GM18505 (cell line): ENCODE results near the gene NFX1.
A peak's percentile ranks its signal among the peaks of the same experiment; 100 is the strongest.

ENCODE experiments used
- ATAC-seq: cut with Tn5 transposase; IDR thresholded peaks from one replicate; pipeline ENCODE4 v1.9.1; 2021; ENCODE audit not compliant: unreplicated experiment
- POLR2A ChIP-seq: IDR thresholded peaks from 4 replicates; pipeline ENCODE4 v1.6.1; 2011; ENCODE audit warnings: borderline replicate concordance; ENCODE audit not compliant: insufficient read depth, insufficient read length; ENCODE audit errors: extremely low read depth

Gene NFX1

DNA sequence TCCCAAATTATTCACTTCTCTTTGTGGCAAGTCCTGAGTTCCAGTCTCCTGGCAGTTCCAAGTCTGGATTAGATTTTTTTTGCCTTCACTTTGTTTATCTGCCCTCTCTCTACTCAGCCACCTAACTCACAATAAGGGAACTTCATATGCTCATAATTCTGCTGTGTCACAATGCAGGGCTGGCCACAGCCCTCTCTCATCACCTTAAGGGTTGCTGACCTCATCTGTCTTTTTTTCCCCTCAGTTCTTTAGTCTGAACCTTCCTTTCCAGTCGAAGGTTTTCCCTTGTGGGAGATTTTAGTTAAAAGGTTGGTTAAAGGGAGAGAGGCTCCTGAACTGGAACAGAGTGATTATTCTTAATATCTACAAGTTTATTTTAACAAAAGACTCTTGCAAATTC lies 29.9 kb upstream of the NFX1 start:
- no peak for TF ChIP-seq POLR2A
- ATAC-seq, result no peak

DNA sequence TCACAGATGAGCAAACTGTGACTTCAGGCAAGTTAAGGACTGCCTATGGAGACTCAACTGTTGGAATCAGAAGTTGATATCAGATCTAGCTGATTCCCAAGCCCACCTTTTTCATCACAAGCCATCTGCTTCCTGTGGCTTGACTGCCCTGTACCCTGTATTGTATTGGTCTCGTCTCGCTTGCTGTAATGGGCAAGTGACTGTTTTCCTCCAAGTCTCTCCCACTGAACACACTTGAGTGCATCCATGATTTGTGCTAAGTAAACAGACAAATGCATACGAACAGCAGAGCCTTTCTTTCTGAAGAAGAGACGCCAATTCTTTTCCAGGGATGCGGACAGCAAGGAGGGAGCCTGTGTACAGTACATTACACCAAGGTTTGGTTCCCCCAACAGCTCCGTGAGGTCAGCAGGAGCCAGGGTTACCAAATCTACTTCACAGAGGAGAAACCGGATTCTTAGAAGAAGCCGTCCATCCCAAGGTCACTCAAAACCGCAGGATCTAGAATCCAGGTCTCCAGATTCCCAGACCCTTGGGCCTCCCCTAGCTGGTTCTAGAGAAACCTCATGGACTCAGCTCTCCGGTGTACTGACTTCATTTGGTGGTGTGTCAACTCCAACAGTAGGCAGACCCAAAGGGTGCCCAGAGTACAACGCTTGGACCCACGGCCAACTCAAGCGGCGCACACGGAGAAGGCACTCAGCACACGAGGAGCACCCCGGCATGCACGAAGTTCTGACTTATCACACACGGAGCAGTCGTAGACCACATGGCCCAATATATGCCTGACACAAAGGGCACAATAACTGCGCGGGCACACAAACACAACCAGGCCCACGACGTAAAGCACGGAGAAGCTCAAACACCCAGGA lies 26.9 kb upstream of the NFX1 start:
- TF ChIP-seq POLR2A, result no peak
- peak; percentile 2 for ATAC-seq

DNA sequence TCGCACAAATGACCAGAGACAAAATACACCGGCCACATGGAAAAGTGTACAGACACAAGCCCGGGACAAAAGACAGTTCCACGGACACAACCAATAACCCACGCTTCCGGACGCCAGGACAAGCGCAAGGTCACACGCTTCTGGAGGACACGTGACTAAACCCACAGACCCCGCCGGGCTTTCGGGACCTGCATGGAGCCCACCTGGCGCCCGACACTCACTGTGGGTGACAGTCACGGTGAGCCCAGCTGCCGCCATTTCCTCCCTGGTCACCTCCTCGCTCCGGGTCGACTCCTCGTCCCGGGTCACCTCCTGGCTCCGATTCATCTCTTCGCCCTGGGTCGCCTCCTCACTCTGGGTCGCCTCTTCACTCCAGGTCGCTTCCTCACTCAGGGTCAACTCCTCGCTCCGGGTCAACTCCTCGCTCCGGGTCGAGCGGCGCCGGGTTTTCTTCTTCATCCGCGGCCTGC lies 26.3 kb upstream of the NFX1 start:
- TF ChIP-seq POLR2A, result no peak

DNA sequence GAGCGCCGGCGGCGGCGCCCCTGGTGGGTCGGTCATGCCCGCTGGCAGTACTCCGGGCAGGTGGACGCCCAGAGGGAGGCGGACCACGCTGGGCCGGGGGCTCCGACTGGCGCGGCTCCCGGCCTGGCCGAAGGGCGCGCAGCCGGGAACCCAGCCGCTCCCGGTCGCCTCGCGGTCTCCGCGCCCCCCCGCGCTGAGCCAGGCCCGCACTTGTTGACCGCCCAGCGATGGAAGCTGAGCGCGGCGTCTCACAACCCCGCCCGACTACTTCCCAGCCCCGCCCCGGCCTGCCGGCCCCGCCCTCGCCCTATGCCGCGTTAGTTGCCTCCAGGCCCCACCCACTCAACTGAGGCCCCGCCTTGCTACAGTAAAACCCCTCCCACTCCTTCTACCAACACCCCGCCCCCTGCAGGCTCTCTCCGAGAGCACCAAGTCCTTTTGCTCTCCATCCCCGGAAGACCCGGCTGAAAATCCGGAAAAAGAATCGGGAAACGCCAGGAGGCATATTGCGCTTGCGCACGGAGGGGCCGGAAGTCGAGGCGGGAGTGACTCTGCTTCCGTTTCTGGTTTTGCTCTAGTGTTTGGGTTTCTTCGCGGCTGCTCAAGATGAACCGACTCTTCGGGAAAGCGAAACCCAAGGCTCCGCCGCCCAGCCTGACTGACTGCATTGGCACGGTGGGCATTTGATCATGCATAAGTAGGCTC lies 25.7 kb upstream of the NFX1 start, which contains the start of the genes BAG1 and CHMP5:
BAG1 (minus strand) TSS at position 236 of the 705 bp plus-strand sequence.
CHMP5 (plus strand) TSS at position 577 of the 705 bp plus-strand sequence; CDS start at position 607, 30 bp downstream.
- peak; percentile 83 for ATAC-seq
- TF ChIP-seq POLR2A, result peak; percentile 90

More for the DNA sequence above, 26.3 kb upstream of the NFX1 start:
- peak; percentile 23 for ATAC-seq

DNA sequence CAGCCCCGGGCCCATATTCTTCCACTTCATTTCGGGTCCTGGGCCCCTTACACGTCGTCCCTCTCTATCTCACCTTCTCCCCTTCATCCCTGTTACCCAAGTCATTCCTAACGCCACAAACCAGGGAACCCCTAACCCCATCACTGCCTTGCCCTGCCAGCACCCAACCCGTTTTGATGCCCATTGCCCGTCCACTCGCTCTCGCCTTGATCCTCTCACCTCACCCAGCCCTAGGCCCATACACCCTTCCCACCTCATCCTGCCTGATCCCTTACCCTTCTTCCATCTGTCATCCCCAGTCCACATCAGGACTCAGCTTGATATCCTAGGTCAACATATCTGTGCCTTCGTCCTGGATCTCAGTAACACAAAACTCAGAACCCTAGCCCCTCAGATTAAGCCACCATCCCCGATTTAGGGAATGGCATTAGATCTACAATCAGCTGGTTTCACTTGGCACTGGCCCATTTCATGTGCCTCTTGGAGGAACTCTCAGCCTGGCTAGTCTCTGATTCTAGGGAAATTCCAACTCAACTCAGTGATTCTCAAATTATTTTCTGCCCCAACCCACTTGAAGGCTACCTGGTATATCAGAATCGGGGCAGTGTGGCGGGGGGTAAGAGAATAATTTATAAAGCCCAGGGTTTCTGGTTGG lies 25.0 kb upstream of the NFX1 start:
- TF ChIP-seq POLR2A, result no peak
- ATAC-seq, result no peak

DNA sequence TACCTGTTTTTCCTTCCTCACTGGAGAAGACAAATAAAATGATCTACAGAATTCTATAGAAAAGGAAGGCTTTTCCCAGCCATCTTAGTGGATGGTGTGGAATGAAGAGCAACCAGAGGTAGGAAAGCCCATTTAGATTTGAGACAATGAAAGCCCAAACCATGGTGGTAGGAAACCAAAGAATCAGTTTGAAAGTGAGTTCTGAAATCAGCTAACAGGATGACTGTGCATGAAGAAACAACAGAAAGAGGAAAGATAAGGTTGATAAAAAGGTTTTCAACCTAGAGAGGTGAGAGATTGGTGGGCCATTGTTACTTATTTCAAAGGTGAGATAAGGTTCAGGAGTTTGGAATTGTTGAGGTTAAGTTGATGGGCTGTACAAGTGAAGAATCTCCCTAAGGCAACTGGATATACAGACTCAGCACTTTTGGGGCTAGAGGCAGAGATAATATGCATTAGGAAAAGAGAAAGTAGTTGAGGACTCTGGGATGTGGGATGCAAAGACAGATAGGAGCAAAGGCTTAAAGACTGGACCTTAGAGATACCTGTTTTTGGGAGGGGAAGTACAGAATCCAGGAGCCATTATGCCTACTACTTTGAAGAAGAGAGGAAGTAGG lies 23.1 kb upstream of the NFX1 start:
- no peak for ATAC-seq

DNA sequence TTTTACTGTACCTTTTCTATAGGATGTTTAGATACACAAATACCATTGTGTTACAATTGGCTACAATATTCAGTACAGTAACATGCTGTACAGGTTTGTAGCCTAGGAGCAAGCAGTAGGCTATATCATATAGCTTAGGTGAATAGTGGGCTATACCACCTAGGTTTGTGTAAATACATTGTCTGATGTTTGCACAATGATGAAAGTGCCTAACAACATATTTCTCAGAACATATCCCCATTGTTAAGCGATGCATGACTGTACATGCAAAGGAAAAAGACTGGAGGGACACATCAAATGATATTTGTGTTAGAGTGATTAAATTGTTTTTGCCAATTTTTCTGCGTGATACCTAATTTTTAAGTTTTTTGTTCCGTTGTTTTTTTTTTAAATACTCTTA lies 20.2 kb upstream of the NFX1 start:
- TF ChIP-seq POLR2A, result no peak
- ATAC-seq, result no peak

More for the DNA sequence above, 23.1 kb upstream of the NFX1 start:
- no peak for TF ChIP-seq POLR2A

DNA sequence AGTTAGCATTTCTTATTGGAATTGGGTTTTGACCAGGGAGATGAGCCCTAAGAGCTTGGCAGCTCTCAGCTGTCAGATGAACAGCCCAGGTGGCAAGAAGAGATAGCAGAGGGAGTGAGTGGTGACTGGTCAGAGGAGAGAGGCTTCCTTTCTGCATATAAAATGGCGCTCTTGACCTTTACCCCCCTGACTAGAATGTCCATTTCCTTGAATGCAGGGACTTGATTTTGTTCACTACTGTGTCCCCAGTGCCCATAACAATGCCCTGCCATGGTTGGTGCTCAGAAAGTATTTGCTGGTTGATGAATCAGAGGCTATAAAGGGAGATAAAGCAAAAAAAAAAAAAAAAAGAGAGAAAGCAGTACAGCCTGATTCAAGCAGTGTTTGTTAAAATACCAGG lies 18.3 kb upstream of the NFX1 start:
- no peak for ATAC-seq
- TF ChIP-seq POLR2A, result no peak

DNA sequence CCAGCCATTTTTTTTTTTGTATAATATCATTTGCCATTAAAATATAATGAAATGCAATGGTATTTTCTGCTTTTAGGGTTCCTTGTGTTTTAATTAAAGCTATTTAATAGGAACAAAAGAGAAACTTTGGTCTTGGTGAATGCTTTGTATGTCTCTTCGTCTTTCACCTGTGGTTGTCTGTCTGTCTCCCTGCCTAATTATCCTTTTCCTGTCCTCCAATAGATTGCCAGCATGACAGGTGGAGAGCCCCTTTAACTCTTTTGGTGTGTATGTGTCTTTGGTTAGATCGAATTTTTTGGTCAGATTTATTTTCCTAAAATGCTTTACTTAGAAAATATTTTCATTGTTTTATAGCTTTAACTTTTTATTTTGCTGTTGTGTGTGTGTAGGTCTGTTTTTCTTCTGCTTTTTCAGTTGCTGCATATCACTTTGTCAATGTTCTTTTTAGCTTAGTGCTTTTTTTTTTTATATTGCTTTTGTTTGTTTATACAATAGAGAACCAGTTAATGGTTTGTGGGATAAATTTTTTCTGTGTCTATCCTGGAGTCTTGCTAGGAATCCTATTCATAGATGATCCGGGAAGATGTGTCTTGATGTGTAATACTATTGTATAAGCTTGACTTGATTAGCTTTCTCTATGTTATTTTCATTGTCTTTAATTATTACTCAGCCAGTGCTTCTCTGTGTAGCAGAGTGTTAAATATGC lies 16.9 kb upstream of the NFX1 start:
- no peak for TF ChIP-seq POLR2A
- no peak for ATAC-seq

DNA sequence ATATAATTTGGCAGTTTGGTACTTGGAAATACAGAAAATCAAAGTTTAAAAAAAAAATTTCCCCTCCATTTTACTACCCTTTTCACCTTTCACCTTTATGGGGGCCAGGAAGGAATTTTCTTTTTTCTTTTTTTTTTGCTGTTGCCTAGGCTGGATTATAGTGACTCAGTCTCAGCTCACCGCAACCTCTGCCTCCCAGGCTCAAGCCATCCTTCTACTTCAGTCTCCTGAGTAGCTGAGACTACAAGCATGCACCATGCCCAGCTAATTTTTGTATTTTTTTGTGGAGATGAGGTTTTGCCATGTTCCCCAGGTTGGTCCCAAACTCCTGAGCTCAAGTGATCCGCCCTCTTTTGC lies 16.4 kb upstream of the NFX1 start:
- ATAC-seq, result no peak
- no peak for TF ChIP-seq POLR2A

DNA sequence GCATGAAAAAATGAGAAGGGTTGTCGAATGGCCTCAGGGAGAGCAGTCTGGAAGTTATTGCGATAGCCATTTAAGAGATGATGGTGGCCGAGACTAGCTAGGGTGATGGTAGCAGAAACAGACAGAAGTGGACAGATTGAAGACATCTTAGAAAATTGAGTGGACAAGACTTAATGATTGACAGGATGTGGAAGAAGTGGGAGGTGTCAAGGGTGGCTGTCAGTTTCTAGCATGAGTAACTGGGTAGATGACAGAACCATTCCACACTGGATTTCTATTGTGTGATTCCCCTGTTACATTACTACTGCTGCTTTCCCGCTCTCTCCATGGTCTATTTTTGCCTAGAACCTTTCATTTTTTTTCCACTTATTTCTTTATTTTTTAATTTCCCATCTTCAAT lies 12.8 kb upstream of the NFX1 start:
- ATAC-seq, result no peak
- no peak for TF ChIP-seq POLR2A

DNA sequence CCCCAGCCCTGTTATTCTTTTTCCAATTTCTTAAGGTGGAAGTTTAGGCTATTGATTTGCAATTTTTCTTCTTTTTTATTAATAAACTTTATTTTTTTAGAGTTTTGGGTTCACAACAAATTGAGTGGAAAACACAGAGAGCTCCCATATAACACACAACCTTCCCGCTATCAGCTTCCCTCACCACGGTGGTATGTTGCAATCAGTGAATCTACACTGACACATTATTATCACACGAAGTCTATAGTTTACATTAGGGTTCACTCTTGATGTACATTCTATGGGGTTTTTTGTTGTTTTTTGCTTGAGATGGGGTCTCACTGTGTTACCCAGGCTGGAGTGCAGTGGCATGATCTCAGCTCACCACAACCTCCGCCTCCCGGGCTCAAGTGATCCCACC lies 4.8 kb upstream of the NFX1 start:
- no peak for TF ChIP-seq POLR2A
- no peak for ATAC-seq
